HUES48 (cell line): ENCODE data around the gene MEDAG.

ENCODE experiments used
- H3K27ac ChIP-seq: one replicate; pipeline ENCODE4 v1.7.0; 2013; ENCODE audit warnings: low read depth, low read length, inconsistent platforms
- H3K27me3 ChIP-seq: 2 replicates; pipeline ENCODE4 v1.6.1; 2013; ENCODE audit warnings: mild to moderate bottlenecking, low read length; ENCODE audit not compliant: control insufficient read depth, insufficient read depth
- H3K36me3 ChIP-seq: 2 replicates; pipeline ENCODE4 v1.6.1; 2013; ENCODE audit warnings: low read length; ENCODE audit not compliant: control insufficient read depth, insufficient read depth
- H3K4me1 ChIP-seq: 2 replicates; pipeline ENCODE4 v1.6.1; 2013; ENCODE audit warnings: mild to moderate bottlenecking, low read length; ENCODE audit not compliant: control insufficient read depth, insufficient read depth
- H3K4me3 ChIP-seq: 2 replicates; pipeline ENCODE4 v1.5.1; 2013; ENCODE audit warnings: mild to moderate bottlenecking, low read depth, low read length
- H3K9ac ChIP-seq: 2 replicates; pipeline ENCODE4 v1.6.1; 2013; ENCODE audit warnings: mild to moderate bottlenecking, low read depth, low read length, moderate library complexity
- H3K9me3 ChIP-seq: 2 replicates; pipeline ENCODE4 v1.6.1; 2013; ENCODE audit warnings: low read length; ENCODE audit not compliant: control insufficient read depth, insufficient read depth

Gene MEDAG

GRCh38 chr13:30959678-30960077, 53.6 kb downstream of the MEDAG start:
- H3K4me3 ChIP-seq = no peak overlapping the region
- no peaks in the 10 kb centered on the region for H3K4me1 ChIP-seq
- H3K36me3 ChIP-seq = no peaks in the 10 kb centered on the region
- H3K9ac ChIP-seq = no peak overlapping the region
- no peak overlapping the region for H3K27ac ChIP-seq
- H3K27me3 ChIP-seq = no peaks in the 10 kb centered on the region
- H3K9me3 ChIP-seq = no peaks in the 10 kb centered on the region

GRCh38 chr13:30963791-30964190, 57.7 kb downstream of the MEDAG start:
- Histone ChIP-seq H3K9ac (no peak overlapping the region), H3K4me3 (no peak overlapping the region), H3K27ac (no peak overlapping the region), H3K9me3 (peaks cover 21% of the 10 kb centered on the region), H3K4me1 (no peaks in the 10 kb centered on the region), H3K27me3 (no peaks in the 10 kb centered on the region), H3K36me3 (no peaks in the 10 kb centered on the region)

- H3K27me3 ChIP-seq = no peaks in the 10 kb centered on the region
- no peaks in the 10 kb centered on the region for H3K4me1 ChIP-seq
- no peak overlapping the region for H3K9ac ChIP-seq
- no peak overlapping the region for H3K4me3 ChIP-seq
- H3K9me3 ChIP-seq = peaks cover 21% of the 10 kb centered on the region
- no peak overlapping the region for H3K27ac ChIP-seq
- H3K36me3 ChIP-seq = no peaks in the 10 kb centered on the region
These were observed 59.3 kb downstream of the MEDAG start for GRCh38 chr13:30965380-30965779.

GRCh38 chr13:30966101-30966500, 60.0 kb downstream of the MEDAG start:
- no peaks in the 10 kb centered on the region for H3K4me1 ChIP-seq
- peaks cover 21% of the 10 kb centered on the region for H3K9me3 ChIP-seq
- H3K36me3 ChIP-seq = no peaks in the 10 kb centered on the region
- no peak overlapping the region for H3K9ac ChIP-seq
- H3K4me3 ChIP-seq = no peak overlapping the region
- H3K27ac ChIP-seq = no peak overlapping the region
- H3K27me3 ChIP-seq = no peaks in the 10 kb centered on the region

- no peaks in the 10 kb centered on the region for H3K4me1 ChIP-seq
- H3K9ac ChIP-seq = no peak overlapping the region
- H3K4me3 ChIP-seq = no peak overlapping the region
- H3K27me3 ChIP-seq = no peaks in the 10 kb centered on the region
- H3K36me3 ChIP-seq = no peaks in the 10 kb centered on the region
- H3K27ac ChIP-seq = no peak overlapping the region
- peaks cover 21% of the 10 kb centered on the region for H3K9me3 ChIP-seq
These were observed 62.8 kb downstream of the MEDAG start for GRCh38 chr13:30968846-30969245.

- peaks cover 12% of the 10 kb centered on the region for H3K9me3 ChIP-seq
- no peaks in the 10 kb centered on the region for H3K36me3 ChIP-seq
- no peaks in the 10 kb centered on the region for H3K4me1 ChIP-seq
- no peak overlapping the region for H3K9ac ChIP-seq
- no peaks in the 10 kb centered on the region for H3K27me3 ChIP-seq
- no peak overlapping the region for H3K27ac ChIP-seq
- no peak overlapping the region for H3K4me3 ChIP-seq
These were observed 65.5 kb downstream of the MEDAG start for GRCh38 chr13:30971575-30971974.

- H3K4me3 ChIP-seq = no peak overlapping the region
- H3K27ac ChIP-seq = no peak overlapping the region
- H3K27me3 ChIP-seq = no peaks in the 10 kb centered on the region
- H3K4me1 ChIP-seq = no peaks in the 10 kb centered on the region
- no peak overlapping the region for H3K9ac ChIP-seq
- no peaks in the 10 kb centered on the region for H3K36me3 ChIP-seq
- H3K9me3 ChIP-seq = no peaks in the 10 kb centered on the region; the same call in 1 of the 2 replicates
These were observed 66.9 kb downstream of the MEDAG start for GRCh38 chr13:30972888-30973377.

- Histone ChIP-seq H3K9me3 (no peaks in the 10 kb centered on the region), H3K27ac (no peak overlapping the region), H3K9ac (no peak overlapping the region), H3K27me3 (no peaks in the 10 kb centered on the region), H3K36me3 (no peaks in the 10 kb centered on the region), H3K4me1 (no peaks in the 10 kb centered on the region), H3K4me3 (no peak overlapping the region)
These were observed 68.3 kb downstream of the MEDAG start for GRCh38 chr13:30974350-30974749.
